Skeletal muscle cell (primary cell): ENCODE results near the gene CDS1.

Source experiments
- DNase-seq: peaks from one replicate; pipeline ENCODE4 v3.0.0-alpha.2; 2010; ENCODE audit warnings: low read depth
- H3K4me3 ChIP-seq: 2 replicates; pipeline ENCODE4 v1.5.1; 2011; ENCODE audit warnings: low read depth, mild to moderate bottlenecking, control low read depth, low read length, moderate library complexity

CDS1 gene

GRCh38 chr4:84691800-84692199 lies 108.9 kb downstream of the CDS1 start:
- no peak for DNase-seq
- H3K4me3 ChIP-seq, result no peak overlapping the region

DNA sequence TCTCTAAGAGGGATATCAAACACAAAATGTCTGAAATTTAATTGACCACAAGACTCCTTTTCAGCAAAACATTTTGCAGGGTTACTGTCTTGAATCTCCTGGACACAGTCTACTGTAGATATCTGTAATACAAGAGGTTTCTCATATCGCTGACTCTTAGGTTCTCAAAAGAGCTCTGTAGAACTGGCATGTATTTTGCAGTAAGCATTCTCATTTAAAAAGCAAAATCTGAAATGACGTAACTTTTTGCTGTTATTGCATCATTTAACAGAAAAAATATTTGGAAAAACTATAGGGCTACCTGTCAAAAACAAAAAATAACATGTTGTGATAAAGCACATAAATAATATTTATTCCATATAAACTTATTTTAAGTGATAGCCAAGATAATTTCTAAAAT lies 114.2 kb downstream of the CDS1 start:
- DNase-seq, result no peak

DNA sequence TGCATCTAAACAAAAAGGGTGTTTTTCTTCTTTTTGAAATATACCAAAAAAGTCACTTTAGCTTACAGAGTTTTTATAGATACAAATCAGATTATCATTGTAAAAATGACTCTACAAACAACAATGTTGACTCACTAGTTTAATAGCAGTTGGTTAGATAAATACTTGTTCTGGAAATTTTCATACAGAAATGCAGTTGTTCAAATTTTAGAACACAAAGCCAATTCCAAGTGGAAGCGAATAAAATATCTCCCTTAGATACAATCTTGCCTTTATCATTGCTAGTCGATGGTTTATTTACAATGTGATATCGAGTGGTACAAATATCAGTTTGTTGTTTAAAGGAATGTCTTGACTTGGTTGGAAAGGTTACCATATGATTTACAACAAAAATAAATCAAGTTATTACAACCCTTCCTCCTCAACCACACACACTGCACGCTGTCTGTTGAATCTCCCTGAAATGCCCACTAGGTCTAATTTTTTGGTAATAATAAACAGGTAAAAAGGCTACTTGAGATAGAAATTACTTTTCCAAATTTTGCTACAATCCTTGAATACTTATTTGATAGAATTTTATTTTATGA lies 114.8 kb downstream of the CDS1 start:
- DNase-seq, result no peak
- no peak overlapping the region for H3K4me3 ChIP-seq

More for the DNA sequence above, 114.2 kb downstream of the CDS1 start:
- no peak overlapping the region for H3K4me3 ChIP-seq

DNA sequence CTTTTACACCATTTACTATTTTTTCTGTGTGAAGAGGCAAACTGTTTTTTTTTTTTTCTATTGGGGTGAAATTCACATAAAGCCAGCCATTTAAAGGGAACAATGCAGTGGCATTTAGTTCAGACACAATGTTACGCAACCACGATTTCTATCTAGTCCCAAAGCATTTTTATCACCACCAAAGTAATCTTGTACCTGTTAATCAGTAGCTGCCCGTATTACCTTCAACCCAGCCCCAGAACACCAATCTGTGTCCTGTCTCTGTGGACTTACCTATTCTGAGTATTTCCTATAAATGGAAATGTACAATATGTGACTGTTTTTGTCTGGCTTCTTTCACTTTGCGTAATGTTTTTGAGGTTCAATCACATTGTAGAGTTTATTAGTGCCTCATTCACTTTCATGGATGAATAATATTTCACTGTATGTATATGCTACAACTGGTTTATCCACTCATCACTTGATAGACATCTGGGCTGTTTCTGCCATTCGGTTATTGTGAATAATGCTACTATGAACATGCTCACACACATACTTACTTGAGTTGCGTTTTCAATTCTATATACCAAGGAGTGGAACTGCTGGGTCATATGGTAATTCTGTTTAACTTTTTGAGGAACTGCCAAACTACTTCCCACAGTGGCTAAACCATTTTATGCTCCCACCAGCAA lies 116.2 kb downstream of the CDS1 start:
- no peak overlapping the region for H3K4me3 ChIP-seq
- no peak for DNase-seq
